ENCODE data around the gene SLC9A9.

DNA sequence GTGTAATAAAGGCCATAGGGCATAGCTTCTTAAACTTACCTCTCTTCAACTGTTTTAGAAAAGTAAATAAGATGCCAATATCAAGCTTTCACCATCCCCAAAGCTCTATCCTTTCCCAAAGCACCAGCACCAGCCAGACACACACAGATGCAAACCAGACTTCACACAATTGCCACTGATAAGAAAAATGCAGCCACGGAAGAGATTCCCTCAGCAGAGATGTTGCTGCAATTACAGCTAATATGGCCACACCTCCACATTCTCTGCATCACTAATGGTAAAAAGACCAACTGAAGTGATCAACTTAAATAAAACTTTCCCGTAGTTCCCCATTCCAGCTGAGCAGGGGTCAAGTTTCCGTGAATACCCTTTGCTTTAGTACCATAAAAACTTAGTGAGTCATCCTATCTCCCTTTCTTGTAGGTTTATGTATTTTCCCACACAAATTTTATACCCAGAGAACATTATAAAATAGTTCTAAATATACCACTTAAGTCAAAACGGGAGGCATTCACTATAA is 64.4 kb downstream of the SLC9A9 start:
- TF ChIP-seq, protein P1, sequence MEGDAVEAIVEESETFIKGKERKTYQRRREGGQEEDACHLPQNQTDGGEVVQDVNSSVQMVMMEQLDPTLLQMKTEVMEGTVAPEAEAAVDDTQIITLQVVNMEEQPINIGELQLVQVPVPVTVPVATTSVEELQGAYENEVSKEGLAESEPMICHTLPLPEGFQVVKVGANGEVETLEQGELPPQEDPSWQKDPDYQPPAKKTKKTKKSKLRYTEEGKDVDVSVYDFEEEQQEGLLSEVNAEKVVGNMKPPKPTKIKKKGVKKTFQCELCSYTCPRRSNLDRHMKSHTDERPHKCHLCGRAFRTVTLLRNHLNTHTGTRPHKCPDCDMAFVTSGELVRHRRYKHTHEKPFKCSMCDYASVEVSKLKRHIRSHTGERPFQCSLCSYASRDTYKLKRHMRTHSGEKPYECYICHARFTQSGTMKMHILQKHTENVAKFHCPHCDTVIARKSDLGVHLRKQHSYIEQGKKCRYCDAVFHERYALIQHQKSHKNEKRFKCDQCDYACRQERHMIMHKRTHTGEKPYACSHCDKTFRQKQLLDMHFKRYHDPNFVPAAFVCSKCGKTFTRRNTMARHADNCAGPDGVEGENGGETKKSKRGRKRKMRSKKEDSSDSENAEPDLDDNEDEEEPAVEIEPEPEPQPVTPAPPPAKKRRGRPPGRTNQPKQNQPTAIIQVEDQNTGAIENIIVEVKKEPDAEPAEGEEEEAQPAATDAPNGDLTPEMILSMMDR (IDR thresholded peaks at IDR 0.05; ENCODE audit: low read length), result no peak
- TF ChIP-seq EZH2 (optimal IDR thresholded peaks at IDR 0.05; ENCODE audit: low read depth, low read length) (no peak), EZH2phosphoT487 (IDR thresholded peaks at IDR 0.05; ENCODE audit: low read length) (no peak)
